HG02852 (cell line): ENCODE data around the gene BLMH.

Source experiments
- ATAC-seq: cut with Tn5 transposase; IDR thresholded peaks from one replicate; pipeline ENCODE4 v1.9.1; 2021; ENCODE audit warnings: mild to moderate bottlenecking, moderate library complexity; ENCODE audit not compliant: unreplicated experiment

The BLMH gene

DNA sequence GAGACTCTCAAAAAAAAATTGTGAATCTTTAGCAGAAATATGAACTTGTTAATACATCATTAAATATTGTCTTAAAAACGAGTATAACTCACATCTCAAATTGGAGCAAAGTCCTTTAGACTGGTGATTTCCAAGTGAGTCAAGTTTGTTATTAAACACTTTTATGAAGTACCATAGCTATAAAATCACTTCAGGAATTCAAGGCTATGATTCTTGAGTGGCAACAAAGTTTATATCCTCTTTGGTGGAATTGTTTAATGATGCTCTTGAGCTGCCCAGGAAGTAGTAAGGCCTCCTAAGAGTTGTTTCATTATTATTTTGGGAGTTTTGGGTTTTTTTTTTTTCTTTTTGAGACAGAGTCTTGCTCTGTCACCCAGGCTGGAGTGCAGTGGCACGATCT lies 16.7 kb upstream of the BLMH start:
- no peak for ATAC-seq

DNA sequence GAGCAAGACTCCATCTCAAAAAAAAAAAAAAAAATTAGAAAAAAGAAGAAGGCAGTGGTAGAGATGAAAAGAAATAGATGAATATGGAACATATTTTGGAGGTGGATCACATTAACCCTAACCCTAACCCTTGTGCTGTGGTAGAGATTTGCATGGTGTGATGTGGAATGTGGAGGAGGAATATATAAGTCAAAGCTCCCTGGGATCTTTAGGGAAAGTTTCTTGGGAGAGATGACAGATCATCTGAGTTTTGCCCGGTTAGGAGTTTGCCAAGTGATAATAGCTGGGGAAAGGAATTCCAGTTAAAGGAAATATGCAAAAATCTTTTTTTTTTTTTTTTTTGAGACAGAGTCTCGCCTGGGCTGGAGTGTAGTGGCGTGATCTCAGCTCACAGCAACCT lies 13.0 kb upstream of the BLMH start:
- ATAC-seq, result no peak

DNA sequence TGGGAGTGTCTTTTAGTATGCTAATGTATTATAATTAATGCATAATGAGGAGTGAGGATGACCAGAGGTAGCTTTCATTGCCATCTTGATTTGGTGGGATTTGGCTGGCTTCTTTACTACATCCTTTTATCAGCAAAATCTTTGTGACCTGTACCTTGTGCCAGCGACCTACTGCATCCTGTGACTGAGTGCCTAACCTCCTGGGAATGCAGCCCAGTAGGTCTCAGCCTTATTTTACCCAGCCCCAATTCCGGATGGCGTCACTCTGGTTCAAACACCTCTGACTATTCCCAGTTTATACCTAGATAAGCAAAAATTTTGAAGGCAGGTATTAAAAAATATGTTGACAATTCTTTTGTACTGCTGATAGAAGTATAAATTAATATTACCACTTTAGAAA lies 10.5 kb upstream of the BLMH start:
- no peak for ATAC-seq

DNA sequence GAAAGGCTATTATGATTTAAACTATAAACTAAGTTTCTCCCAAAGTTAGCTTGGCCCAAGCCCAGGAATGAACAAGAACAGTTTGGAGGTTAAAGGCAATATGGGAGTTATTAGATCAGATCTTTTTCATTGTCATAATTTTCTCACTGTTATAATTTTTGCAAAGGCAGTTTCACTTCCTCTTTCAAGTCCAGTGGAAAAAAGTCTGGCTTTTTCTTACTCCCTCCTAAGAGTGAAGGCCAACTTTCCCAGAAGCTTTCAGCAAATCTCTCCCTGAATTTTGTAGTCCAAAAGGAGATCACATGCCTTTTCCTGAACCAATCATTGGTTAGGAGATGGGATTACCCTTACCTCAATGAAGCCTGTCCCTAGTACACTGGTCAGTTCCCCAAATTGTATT lies 9.1 kb upstream of the BLMH start:
- no peak for ATAC-seq

DNA sequence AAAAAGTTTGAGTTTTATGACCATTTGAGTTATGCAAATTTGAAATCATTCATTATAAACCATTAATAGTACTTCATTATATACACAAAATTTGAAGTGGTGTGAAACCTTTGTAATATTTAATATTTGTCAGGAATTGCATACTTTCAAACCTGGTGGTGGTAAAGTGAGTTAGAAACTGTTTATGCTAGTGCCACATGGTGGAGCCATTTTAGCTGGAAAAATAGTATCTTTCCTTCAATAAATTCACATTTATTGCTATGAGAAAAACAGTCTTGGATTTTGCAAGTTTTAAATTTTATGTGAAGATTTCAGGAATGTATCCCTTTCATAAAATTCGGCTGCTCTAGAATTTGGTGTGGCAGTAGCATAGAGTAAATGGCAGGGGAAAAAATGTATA lies 7.3 kb upstream of the BLMH start:
- no peak for ATAC-seq

DNA sequence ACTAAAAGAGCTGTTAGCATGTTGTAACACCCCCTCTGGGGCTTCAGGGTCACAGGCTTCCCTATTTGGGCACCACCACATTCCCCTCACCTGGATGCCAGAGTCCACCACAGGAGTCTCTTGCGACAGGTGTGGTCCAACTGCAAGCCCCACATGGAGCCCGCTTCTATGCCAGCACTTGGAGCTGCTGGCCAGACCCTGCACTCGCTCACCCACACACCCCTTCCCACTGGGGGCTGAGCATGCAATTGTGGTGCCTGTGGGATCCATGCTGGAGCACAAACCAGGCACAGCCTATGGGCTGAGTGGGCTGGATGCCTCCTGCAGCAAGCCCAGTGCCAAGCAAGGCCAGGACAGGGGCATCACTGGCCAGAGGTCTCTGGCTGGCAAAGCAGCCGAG lies 6.0 kb upstream of the BLMH start:
- no peak for ATAC-seq

DNA sequence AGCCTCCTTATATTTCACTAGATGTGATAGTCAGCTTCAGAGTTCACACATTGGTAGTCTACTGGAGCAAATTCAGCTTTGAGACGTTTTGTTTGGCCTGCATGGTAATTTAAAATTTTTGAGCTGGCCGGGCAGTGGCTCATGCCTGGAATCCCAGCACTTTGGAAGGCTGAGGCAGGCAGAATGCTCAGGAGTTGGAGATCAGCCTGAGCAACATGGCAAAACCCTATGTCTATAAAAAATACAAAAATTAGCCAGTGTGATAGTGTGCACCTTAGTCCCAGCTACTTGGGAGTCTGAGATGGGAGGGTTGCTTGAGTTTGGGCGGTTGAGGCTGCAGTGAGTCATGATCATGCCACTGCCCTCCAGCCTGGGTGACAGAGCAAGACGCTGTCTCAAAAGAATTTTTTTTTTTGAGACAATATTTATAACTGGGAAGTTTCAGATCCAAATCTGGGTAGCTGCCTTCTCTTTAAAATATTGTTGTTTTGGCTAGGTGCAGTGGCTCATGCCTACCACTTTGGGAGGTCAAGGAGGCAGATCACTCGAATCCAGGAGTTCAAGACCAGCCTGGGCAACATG lies 4.8 kb upstream of the BLMH start:
- no peak for ATAC-seq

DNA sequence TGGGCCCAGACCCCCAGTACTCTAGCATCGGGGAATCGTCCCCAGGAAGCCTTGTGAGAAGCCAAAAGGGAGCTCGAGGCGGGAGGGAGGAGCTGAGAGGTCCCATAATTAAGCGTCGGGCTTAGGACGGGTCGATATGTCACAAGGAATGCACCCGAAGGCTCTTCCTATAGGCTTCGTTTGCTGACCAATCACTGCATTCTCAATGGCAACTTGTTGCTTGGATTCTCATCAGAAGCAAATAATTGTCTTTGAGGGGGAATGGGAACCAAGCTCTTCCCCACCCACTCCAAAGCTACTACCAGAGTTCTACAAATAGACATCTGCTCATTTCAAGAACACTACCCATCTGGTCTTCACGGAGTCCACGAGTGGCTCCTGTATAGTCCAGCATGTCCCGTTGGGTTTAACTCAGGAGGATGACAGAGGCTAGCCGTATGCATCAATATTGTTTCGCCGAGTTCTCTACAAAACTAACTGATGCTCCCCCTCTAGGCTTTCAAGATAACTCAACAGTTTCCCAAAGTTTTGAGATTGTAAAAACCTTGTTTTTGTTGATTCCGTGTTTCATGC lies 628 bp upstream of the BLMH start:
- ATAC-seq, result peak; percentile 26

DNA sequence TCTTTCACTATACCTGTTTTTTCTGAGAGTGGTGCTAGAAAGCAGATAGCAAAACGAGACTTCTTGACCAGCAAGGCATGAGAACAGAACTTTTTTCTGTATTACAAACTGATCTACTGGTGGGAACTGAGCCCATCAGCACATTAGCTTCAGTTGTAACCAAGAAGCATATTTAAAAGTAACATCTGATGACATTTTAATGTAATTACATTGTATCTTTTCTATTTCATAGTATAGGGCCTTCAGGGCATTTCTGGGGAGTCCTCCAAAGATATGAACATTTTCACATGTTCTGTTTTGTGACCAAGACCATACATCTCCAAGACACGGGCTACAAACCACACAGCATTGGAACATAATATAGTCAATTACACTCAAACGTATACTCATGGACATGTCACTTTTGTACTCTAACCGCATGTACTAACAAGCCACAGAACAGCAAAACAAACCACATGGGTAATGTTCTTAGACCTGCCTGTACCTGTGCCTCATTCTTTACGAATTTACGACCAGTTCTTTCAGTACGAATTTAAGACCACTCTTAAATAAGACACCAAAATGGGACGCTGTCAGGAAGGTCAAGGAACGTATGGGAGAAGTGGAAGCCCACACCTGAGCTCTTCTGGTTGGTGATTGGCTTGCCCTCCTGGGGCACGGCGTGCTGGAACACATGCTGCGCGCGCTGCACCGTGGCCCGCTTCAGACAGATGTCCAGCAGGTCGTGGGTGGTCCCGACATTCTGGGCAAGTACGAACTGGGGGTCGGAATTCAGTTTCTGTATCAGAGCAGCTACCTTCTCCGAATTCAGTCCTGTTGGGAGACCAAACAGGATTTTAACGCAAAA lies 825 bp downstream of the BLMH start:
- ATAC-seq, result peak; percentile 55

DNA sequence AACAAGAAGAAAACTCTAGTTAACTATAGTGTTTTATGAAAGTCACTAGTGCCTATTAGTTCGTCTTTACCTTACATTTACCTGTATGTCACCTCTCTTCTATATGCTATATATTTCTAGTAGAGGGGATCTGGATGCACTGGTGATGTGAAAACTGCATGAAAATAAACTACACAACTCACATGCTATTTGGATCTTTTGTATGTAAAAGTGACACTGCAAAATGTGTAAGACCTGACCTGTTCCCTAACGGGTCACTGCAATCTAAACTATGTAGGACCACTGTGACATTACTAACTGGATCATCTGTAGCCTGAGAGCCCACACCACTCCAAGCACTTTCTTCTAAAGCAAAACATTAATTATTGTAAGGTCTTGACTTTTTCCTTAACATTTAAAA lies 1.7 kb downstream of the BLMH start:
- no peak for ATAC-seq

DNA sequence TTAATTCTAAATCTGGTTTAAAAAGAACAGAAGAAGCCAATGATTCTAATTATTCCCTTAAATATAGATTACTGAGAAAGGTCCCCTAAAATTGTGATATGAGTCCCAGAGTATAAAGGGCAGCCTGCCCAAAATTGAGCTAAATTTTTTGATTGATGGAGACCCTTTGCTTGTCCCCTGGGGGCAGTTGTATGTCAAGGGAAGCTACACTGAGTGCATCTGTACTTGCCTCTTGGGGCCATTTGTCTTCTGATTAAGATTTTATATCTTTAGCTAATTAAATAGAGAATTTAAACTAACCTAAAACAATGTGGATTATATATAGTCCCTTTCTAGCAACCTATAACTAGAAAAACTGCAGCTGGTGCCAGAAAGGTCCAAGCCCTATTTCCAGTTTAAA lies 12.6 kb downstream of the BLMH start:
- no peak for ATAC-seq

DNA sequence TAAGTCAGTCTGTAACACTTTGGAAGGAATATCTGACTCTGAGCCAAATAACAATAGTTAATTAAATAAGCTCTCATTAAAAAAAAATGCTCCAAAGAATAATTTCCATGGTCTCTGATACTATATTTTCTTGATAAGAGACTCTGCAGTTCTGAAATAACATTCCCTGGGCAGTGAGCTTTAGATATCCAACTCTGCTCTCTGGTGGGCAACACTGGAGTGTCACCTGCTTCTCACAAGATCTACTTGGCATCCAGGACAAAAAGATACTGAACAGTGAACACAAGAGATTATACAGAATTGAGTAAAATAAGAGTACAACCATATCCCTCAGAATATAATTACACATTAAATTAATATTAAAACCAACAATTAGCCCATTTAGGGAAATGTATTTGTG lies 13.7 kb downstream of the BLMH start:
- no peak for ATAC-seq

DNA sequence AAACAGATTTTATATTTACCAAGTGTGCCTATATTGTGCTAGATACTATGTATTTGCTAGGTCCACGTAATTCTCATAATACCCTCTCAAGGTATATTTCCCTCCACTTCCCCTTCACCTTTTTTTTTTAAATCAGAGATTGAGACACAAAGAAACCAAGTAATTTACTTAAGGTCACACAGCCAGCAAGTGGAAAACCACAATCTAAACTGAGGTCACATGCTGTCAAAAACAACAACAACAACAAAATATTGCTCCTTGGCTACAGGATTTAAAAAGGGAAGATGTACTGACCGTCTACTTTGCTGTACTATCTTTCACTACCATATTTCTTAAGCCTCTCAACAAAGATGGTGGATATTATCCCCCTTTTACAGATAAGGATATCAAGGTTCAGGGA lies 15.8 kb downstream of the BLMH start:
- ATAC-seq, result no peak

DNA sequence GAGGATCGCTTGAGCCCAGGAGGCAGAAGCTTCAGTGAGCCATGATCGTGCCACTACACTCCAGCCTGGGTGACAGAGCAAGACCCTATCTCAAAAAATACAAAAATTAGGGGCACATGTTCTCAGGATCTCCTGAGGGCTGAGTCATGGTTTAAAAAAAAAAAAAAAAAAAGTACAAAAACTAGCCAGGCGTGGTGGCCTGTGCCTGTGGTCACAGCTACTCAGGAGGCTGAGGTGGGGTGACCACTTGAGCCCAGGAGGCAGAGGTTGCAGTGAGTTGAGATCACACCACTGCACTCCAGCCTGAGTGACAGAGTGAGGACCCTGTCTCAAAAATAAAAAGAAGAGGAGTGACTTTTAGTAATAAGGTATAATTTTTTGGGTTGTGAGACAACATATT lies 16.9 kb downstream of the BLMH start:
- no peak for ATAC-seq

DNA sequence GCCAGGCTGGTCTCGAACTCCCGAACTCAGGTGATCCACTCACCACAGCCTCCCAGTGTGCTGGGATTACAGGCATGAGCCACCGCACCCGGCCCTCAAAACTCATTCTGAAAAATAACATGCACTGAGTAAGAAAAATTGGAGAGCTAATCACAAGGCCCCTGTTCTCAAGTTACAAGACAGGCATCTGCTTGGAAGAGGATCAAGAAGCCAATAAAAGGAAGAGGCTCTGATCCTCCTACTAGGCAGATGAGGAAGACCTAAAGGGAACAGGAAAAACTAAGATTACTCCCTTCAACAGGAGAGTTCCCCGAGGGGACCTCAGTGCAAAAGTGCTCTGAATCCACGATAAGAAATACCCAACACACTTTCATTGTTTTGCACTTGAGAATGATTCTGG lies 18.4 kb downstream of the BLMH start:
- ATAC-seq, result no peak

DNA sequence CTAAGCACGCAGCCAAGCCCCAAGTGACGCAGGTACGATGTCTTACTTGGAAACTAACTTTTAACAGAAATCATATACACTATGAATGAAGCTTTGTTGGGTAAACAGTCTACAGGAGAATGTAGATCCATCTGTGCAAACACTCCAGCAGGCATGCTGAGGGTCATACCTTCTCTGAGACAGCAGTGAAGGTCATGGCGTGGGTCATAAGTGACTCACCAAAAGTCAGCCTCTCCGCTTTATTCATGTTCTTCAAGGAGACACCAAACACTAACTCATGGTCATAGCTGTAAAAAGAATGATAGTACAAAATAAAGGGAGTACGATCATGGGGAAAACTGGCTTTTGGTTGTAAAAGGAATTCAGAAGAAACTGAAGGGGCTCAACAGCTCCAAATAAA lies 20.6 kb downstream of the BLMH start:
- no peak for ATAC-seq

DNA sequence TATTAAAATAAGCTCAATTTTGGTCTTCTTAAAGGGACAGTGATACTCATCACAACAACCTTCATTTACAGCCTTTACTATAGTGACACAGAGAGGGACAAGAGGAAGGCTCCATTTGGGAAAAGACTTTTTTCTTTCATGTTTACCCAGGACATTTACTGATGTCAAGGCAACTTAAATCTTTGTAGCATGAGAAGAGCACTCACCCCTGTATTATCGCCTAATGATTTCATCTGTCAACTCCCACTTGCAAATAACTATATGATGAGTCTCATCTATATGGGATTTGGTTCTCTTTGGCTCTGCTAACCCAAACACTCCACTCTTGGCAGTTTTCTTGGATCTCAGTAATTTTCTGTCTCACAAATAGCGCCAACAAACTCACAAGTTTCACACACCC lies 24.1 kb downstream of the BLMH start:
- no peak for ATAC-seq

DNA sequence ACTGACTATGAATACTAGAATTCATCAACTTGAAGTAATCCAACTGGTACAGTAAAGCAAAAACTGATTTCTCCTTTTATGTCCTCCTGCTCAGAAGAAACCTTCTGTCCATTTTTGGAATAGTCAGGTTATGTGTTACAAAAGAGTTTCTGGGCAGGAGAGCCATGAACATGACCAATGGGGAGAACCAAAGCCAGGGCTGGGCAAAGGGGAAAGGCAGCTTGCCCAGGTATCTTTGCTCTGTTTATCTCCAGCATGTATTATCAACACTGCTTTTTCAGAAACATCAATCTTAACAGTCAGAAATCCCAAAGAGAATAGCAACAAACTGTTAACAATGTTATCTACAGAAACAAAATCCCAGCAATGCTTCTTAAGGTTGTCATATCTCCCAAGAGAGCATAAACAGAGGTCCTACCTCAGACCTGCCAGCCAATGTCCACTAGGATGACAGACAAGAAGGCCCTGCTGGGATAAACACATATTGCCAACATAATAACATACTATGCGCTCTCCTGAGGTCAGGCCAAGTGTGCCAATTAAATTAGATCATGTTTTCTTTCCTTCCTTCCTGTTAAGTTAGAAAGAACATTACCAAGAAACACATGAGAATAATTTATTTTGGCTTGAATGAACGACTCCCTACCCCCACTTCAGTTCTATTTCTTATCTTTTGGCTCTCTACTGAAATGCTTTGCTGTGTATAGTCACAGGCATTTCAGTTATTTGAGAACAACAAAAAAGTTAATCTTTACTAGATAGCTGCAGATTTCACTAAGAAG lies 28.0 kb downstream of the BLMH start:
- no peak for ATAC-seq

DNA sequence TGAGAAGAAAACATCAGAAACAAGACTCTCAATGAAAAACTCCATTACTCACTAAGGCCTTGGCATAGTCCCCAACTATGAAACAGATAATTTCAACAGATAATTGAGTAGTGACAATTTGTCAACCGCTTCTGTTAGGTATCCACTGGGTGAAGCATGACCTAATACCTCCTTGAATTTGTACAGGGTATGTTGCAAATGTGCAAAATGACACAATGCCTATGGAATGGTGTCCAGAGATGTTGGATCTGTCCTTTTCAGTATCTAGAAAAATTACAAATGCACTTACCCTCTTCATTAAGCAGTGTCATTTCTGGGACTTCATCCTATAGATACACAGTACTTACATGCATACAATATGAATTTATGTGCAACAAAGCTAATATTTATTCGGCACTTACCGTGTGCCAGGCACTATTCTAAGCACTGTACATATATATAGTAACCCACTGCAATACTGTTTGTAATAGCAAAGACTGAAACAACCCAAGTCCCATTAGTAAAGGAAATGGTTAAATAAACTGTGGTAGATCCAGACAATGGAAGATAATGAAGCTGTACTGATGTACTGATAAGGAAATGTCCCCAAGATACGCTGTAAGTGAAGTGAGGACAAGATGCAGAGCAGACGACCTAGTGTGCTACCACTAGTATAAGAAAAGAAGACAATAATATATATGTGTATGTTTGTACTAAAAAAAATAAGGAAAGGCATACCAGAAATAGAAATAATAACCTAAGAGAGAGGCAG lies 34.8 kb downstream of the BLMH start:
- ATAC-seq, result no peak

DNA sequence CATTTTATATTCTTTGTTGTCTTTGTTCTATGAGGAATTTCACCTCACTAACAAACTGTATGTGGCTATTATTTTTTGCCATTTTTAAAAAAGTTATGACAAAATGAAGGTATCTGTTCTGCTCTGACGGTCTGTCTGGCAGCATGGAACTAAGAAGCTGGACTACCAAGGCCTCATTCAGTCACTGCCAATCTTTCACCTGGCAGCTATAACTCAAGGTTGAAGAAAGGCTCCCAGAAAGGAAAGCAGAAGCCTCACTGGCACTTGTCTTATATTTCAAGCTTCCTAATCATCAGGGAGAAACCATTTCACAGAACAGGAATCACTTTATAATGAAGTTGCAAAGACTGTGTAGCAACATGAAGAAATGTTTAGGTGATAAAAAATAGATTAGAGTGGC lies 37.6 kb downstream of the BLMH start:
- ATAC-seq, result no peak

DNA sequence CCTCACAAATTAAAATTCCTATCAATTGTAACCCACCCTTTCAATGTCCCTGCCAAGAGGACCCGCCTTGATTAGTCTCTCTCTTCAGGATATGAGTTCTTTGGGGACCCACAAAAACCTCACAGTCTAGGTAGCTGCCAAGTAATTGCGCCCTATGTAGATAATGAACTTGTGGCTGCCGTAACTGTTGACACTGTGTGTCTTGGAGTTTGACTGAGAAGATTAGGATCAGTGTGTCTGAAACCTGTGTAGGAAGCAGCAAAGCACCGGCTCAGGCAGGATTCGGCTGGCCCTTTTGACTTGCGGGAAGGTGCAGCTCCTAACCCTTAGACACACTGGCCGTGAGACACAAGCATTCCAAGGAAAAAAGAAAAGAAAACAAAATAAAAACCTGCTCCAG lies 38.4 kb downstream of the BLMH start:
- no peak for ATAC-seq
